GM04503 (cell line): ENCODE data around the gene SMR3A.

Experiments
- DNase-seq: peaks from one replicate; pipeline ENCODE4 v3.0.0-alpha.2; 2012; ENCODE audit warnings: low read depth

SMR3A gene

GRCh38 chr4:70360460-70360859 lies at the start of gene SMR3A:
Gene SMR3A (plus strand): TSS chr4:70360760. CDS start chr4:70362116, 1,356 bp downstream.
- no peak for DNase-seq

GRCh38 chr4:70313736-70314135 lies 46.8 kb upstream of the SMR3A start:
- DNase-seq, result no peak

- no peak for DNase-seq
Measured at GRCh38 chr4:70315928-70316327, 44.6 kb upstream of the SMR3A start.

- DNase-seq, result no peak
Measured at GRCh38 chr4:70326052-70326451, 34.5 kb upstream of the SMR3A start.

GRCh38 chr4:70334681-70335080 lies 25.9 kb upstream of the SMR3A start, which contains the start of gene CABS1:
Gene CABS1 (plus strand): TSS chr4:70334981. CDS start chr4:70335040, 59 bp downstream.
- DNase-seq, result no peak

GRCh38 chr4:70336043-70336442 lies 24.5 kb upstream of the SMR3A start:
- DNase-seq, result no peak

GRCh38 chr4:70337886-70338420 lies 22.6 kb upstream of the SMR3A start:
- DNase-seq, result no peak

- DNase-seq, result no peak
Measured at GRCh38 chr4:70356185-70356584, 4.4 kb upstream of the SMR3A start.

GRCh38 chr4:70359115-70359661 lies 1.4 kb upstream of the SMR3A start:
- DNase-seq, result no peak

GRCh38 chr4:70364002-70364401 lies 3.4 kb downstream of the SMR3A start:
- DNase-seq, result no peak

- DNase-seq, result no peak
Measured at GRCh38 chr4:70365479-70365878, 4.9 kb downstream of the SMR3A start.

GRCh38 chr4:70367813-70368212 lies 7.3 kb downstream of the SMR3A start:
- no peak for DNase-seq

- no peak for DNase-seq
Measured at GRCh38 chr4:70371987-70372386, 11.4 kb downstream of the SMR3A start.

GRCh38 chr4:70372760-70373159 lies 12.2 kb downstream of the SMR3A start:
- DNase-seq, result no peak

- DNase-seq, result no peak
Measured at GRCh38 chr4:70380578-70380977, 20.0 kb downstream of the SMR3A start.

GRCh38 chr4:70382691-70383181 lies 22.2 kb downstream of the SMR3A start, which contains the start of gene SMR3B:
Gene SMR3B (plus strand): TSS chr4:70383131. CDS start chr4:70384511, 1,380 bp downstream.
- DNase-seq, result no peak

GRCh38 chr4:70392057-70392776 lies 31.7 kb downstream of the SMR3A start:
- DNase-seq, result no peak

- no peak for DNase-seq
Measured at GRCh38 chr4:70397580-70397979, 37.0 kb downstream of the SMR3A start, which contains the start of gene OPRPN. Gene OPRPN (plus strand): TSS chr4:70397940. CDS start chr4:70399286, 1,346 bp downstream.

- DNase-seq, result no peak
Measured at GRCh38 chr4:70399319-70399718, 38.8 kb downstream of the SMR3A start.

GRCh38 chr4:70402762-70403161 lies 42.2 kb downstream of the SMR3A start:
- no peak for DNase-seq

GRCh38 chr4:70405765-70406164 lies 45.2 kb downstream of the SMR3A start:
- DNase-seq, result no peak
